ENCODE measurements around the gene HLA-DQA1.

Gene HLA-DQA1

DNA sequence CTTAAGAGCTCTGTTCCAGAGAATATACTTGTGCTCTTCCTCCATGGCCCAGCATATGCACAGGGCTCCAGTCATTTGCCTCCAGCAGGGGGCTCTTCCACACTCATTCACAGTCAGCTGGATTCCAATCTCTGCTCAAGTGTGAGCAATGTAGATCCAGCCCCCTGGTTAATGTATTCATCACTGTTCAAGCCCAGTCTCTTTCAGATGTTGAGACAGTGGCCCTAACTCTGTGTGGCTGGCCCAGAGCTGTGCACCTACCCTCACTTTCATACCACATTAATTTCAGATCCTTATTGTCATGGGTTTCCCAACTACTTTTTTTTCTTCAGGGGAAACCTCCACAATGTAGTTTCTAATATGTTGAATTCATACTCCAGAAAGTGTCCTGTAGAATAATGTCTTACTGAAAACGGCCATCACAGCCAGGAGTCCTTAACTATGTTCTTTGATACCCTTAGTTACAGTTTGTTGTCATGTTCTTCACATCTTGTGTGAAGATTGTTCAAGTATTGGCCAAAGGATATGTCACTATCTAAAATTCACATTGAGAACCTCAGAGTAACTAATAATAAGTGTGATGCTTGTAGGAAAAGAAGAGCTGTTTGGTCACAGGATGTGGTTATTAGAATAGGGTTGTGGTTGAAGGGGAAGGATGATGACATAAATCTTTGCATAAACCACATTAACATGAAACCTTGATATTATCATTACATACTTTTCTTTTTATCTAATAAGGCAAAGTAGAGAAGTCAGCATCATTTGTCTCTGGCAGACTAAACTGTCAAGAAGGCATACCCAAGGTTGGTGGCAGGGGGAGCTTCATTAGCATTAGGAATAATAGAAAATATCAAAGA is 14.4 kb upstream of the HLA-DQA1 start:
- Histone ChIP-seq H3K36me3 (ENCODE audit: low read depth) (no peaks in the 10 kb centered on the region), H3K4me1 (ENCODE audit: insufficient read depth, poor library complexity, severe bottlenecking) (no peaks in the 10 kb centered on the region), H3K27me3 (ENCODE audit: insufficient read depth, poor library complexity, severe bottlenecking) (no peaks in the 10 kb centered on the region), H3K27ac (ENCODE audit: poor library complexity, severe bottlenecking) (no peak overlapping the region), H3K4me3 (ENCODE audit: severe bottlenecking) (no peak overlapping the region), H3K9me3 (ENCODE audit: severe bottlenecking) (no peaks in the 10 kb centered on the region)
- TF ChIP-seq CTCF (IDR thresholded peaks at IDR 0.05; ENCODE audit: poor library complexity, severe bottlenecking): peak; percentile 24
- DNase-seq (ENCODE audit: low spot score) (no peak), ATAC-seq (ENCODE audit: low read depth) (peak; percentile 70)

- no peak for TF ChIP-seq CTCF (IDR thresholded peaks at IDR 0.05; ENCODE audit: poor library complexity, severe bottlenecking)
- H3K4me3 ChIP-seq (ENCODE audit: severe bottlenecking): no peak overlapping the region
- H3K4me1 ChIP-seq (ENCODE audit: insufficient read depth, poor library complexity, severe bottlenecking): no peaks in the 10 kb centered on the region
- no peak for ATAC-seq (ENCODE audit: low read depth)
- no peaks in the 10 kb centered on the region for H3K9me3 ChIP-seq (ENCODE audit: severe bottlenecking)
- no peak for DNase-seq (ENCODE audit: low spot score)
- H3K27ac ChIP-seq (ENCODE audit: poor library complexity, severe bottlenecking): no peak overlapping the region
- H3K36me3 ChIP-seq (ENCODE audit: low read depth): no peaks in the 10 kb centered on the region
- no peaks in the 10 kb centered on the region for H3K27me3 ChIP-seq (ENCODE audit: insufficient read depth, poor library complexity, severe bottlenecking)
Observed at GRCh38 chr6:32623693-32624092, 13.5 kb upstream of the HLA-DQA1 start.

GRCh38 chr6:32624565-32624964 is 12.6 kb upstream of the HLA-DQA1 start:
- Histone ChIP-seq H3K4me3 (ENCODE audit: severe bottlenecking) (no peak overlapping the region), H3K36me3 (ENCODE audit: low read depth) (no peaks in the 10 kb centered on the region), H3K27ac (ENCODE audit: poor library complexity, severe bottlenecking) (no peak overlapping the region), H3K4me1 (ENCODE audit: insufficient read depth, poor library complexity, severe bottlenecking) (no peaks in the 10 kb centered on the region), H3K27me3 (ENCODE audit: insufficient read depth, poor library complexity, severe bottlenecking) (no peaks in the 10 kb centered on the region), H3K9me3 (ENCODE audit: severe bottlenecking) (no peaks in the 10 kb centered on the region)
- DNase-seq (ENCODE audit: low spot score) (no peak), ATAC-seq (ENCODE audit: low read depth) (no peak)
- no peak for TF ChIP-seq CTCF (IDR thresholded peaks at IDR 0.05; ENCODE audit: poor library complexity, severe bottlenecking)

GRCh38 chr6:32625137-32625536 is 12.1 kb upstream of the HLA-DQA1 start:
- no peak for ATAC-seq (ENCODE audit: low read depth)
- H3K36me3 ChIP-seq (ENCODE audit: low read depth): no peaks in the 10 kb centered on the region
- no peaks in the 10 kb centered on the region for H3K27me3 ChIP-seq (ENCODE audit: insufficient read depth, poor library complexity, severe bottlenecking)
- TF ChIP-seq CTCF (IDR thresholded peaks at IDR 0.05; ENCODE audit: poor library complexity, severe bottlenecking): no peak
- H3K27ac ChIP-seq (ENCODE audit: poor library complexity, severe bottlenecking): no peak overlapping the region
- no peaks in the 10 kb centered on the region for H3K4me1 ChIP-seq (ENCODE audit: insufficient read depth, poor library complexity, severe bottlenecking)
- no peak overlapping the region for H3K4me3 ChIP-seq (ENCODE audit: severe bottlenecking)
- DNase-seq (ENCODE audit: low spot score): no peak
- H3K9me3 ChIP-seq (ENCODE audit: severe bottlenecking): no peaks in the 10 kb centered on the region

DNA sequence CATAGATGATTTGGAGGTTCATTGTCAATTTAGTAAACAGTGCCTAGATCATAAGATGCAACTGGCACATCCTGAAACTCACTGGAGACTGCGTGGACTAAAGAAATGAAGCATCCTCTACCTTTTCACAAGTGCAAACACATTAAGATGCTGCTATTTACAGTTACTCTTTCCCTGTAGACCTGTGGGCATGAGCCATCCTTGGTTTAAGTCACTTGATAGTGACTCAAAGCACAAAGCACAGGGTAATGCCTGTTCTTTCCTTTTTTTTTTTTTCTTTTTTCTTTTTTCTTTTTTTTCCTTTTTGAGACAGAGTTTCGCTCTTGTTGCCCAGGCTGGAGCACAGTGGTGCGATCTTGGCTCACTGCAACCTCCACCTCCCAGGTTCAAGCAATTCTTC is 10.0 kb upstream of the HLA-DQA1 start:
- Histone ChIP-seq H3K9me3 (ENCODE audit: severe bottlenecking) (no peaks in the 10 kb centered on the region), H3K4me1 (ENCODE audit: insufficient read depth, poor library complexity, severe bottlenecking) (no peaks in the 10 kb centered on the region), H3K27ac (ENCODE audit: poor library complexity, severe bottlenecking) (no peak overlapping the region), H3K36me3 (ENCODE audit: low read depth) (no peaks in the 10 kb centered on the region), H3K27me3 (ENCODE audit: insufficient read depth, poor library complexity, severe bottlenecking) (no peaks in the 10 kb centered on the region), H3K4me3 (ENCODE audit: severe bottlenecking) (no peak overlapping the region)
- no peak for TF ChIP-seq CTCF (IDR thresholded peaks at IDR 0.05; ENCODE audit: poor library complexity, severe bottlenecking)
- DNase-seq (ENCODE audit: low spot score) (no peak), ATAC-seq (ENCODE audit: low read depth) (no peak)
